Measurements from ENCODE around the gene GLIS1.
A peak's percentile ranks its signal among the peaks of the same experiment; 100 is the strongest.

GLIS1 gene

GRCh38 chr1:53514436-53514835 is 224.5 kb downstream of the GLIS1 start:
- Mint-ChIP-seq H3K4me3 (no peak overlapping the region), H3K27ac (peak overlapping the region in 1 of 2 donors; percentile 2), H3K27me3 (no peaks in the 10 kb centered on the region), H3K4me1 (no peaks in the 10 kb centered on the region), H3K9me3 (no peaks in the 10 kb centered on the region)
- ATAC-seq (no peak), DNase-seq (no peak)

GRCh38 chr1:53513846-53514245 is 225.1 kb downstream of the GLIS1 start:
- DNase-seq: no peak
- H3K9me3 Mint-ChIP-seq: no peaks in the 10 kb centered on the region
- H3K4me1 Mint-ChIP-seq: no peaks in the 10 kb centered on the region
- no peak for ATAC-seq
- H3K27ac Mint-ChIP-seq: no peak overlapping the region
- no peaks in the 10 kb centered on the region for H3K27me3 Mint-ChIP-seq
- no peak overlapping the region for H3K4me3 Mint-ChIP-seq

- no peak for ATAC-seq
Observed at GRCh38 chr1:53512807-53513755, 225.9 kb downstream of the GLIS1 start.

GRCh38 chr1:53511933-53512806 is 226.8 kb downstream of the GLIS1 start:
- Mint-ChIP-seq H3K27me3 (no peaks in the 10 kb centered on the region), H3K4me3 (no peak overlapping the region)
- ATAC-seq: no peak

More at GRCh38 chr1:53512807-53513755, 225.9 kb downstream of the GLIS1 start:
- Mint-ChIP-seq H3K4me3 (no peak overlapping the region), H3K27me3 (no peaks in the 10 kb centered on the region), H3K27ac (peak overlapping the region in 1 of 2 donors; percentile 37), H3K4me1 (no peaks in the 10 kb centered on the region), H3K9me3 (no peaks in the 10 kb centered on the region)
- no peak for DNase-seq

GRCh38 chr1:53511323-53511932 is 227.5 kb downstream of the GLIS1 start:
- ATAC-seq (no peak), DNase-seq (no peak)
- Mint-ChIP-seq H3K27me3 (no peaks in the 10 kb centered on the region), H3K9me3 (no peaks in the 10 kb centered on the region), H3K4me3 (no peak overlapping the region), H3K4me1 (no peaks in the 10 kb centered on the region), H3K27ac (no peak overlapping the region)

More at GRCh38 chr1:53511933-53512806, 226.8 kb downstream of the GLIS1 start:
- no peak for DNase-seq
- Mint-ChIP-seq H3K27ac (no peak overlapping the region), H3K4me1 (no peaks in the 10 kb centered on the region), H3K9me3 (no peaks in the 10 kb centered on the region)

- ATAC-seq (no peak), DNase-seq (no peak)
- Mint-ChIP-seq H3K4me1 (no peaks in the 10 kb centered on the region), H3K9me3 (no peaks in the 10 kb centered on the region), H3K27me3 (no peaks in the 10 kb centered on the region), H3K4me3 (no peak overlapping the region), H3K27ac (peak overlapping the region in 1 of 2 donors; percentile 86)
Observed at GRCh38 chr1:53510215-53510614, 228.7 kb downstream of the GLIS1 start.

GRCh38 chr1:53509775-53510174 is 229.2 kb downstream of the GLIS1 start:
- Mint-ChIP-seq H3K9me3 (no peaks in the 10 kb centered on the region), H3K4me1 (no peaks in the 10 kb centered on the region), H3K27me3 (no peaks in the 10 kb centered on the region), H3K27ac (no peak overlapping the region), H3K4me3 (no peak overlapping the region)
- ATAC-seq (peak; percentile 19), DNase-seq (no peak)

- DNase-seq (no peak), ATAC-seq (no peak)
- H3K27me3 Mint-ChIP-seq: no peaks in the 10 kb centered on the region
- peak overlapping the region in 1 of 2 donors; percentile 42 for H3K27ac Mint-ChIP-seq
- no peaks in the 10 kb centered on the region for H3K9me3 Mint-ChIP-seq
- no peak overlapping the region for H3K4me3 Mint-ChIP-seq
- H3K4me1 Mint-ChIP-seq: no peaks in the 10 kb centered on the region
Observed at GRCh38 chr1:53508991-53509666, 229.8 kb downstream of the GLIS1 start.

- no peak for DNase-seq
- Mint-ChIP-seq H3K4me1 (no peaks in the 10 kb centered on the region), H3K27me3 (no peaks in the 10 kb centered on the region), H3K27ac (no peak overlapping the region), H3K4me3 (no peak overlapping the region), H3K9me3 (no peaks in the 10 kb centered on the region)
- no peak for ATAC-seq
Observed at GRCh38 chr1:53508056-53508990, 230.6 kb downstream of the GLIS1 start.

GRCh38 chr1:53507116-53507820 is 231.7 kb downstream of the GLIS1 start:
- H3K27ac Mint-ChIP-seq: no peak overlapping the region
- no peak for ATAC-seq
- no peaks in the 10 kb centered on the region for H3K4me1 Mint-ChIP-seq
- H3K9me3 Mint-ChIP-seq: no peaks in the 10 kb centered on the region
- no peak overlapping the region for H3K4me3 Mint-ChIP-seq
- no peak for DNase-seq
- H3K27me3 Mint-ChIP-seq: no peaks in the 10 kb centered on the region

- DNase-seq (no peak), ATAC-seq (no peak)
- Mint-ChIP-seq H3K27me3 (no peaks in the 10 kb centered on the region), H3K4me3 (no peak overlapping the region), H3K4me1 (no peaks in the 10 kb centered on the region), H3K27ac (no peak overlapping the region), H3K9me3 (no peaks in the 10 kb centered on the region)
Observed at GRCh38 chr1:53506355-53507050, 232.5 kb downstream of the GLIS1 start.

GRCh38 chr1:53505891-53506290 is 233.1 kb downstream of the GLIS1 start:
- no peak for ATAC-seq
- no peak overlapping the region for H3K27ac Mint-ChIP-seq
- DNase-seq: no peak
- H3K9me3 Mint-ChIP-seq: no peaks in the 10 kb centered on the region
- H3K4me3 Mint-ChIP-seq: no peak overlapping the region
- H3K27me3 Mint-ChIP-seq: no peaks in the 10 kb centered on the region
- no peaks in the 10 kb centered on the region for H3K4me1 Mint-ChIP-seq

- ATAC-seq (no peak), DNase-seq (no peak)
- Mint-ChIP-seq H3K27ac (no peak overlapping the region), H3K27me3 (no peaks in the 10 kb centered on the region), H3K9me3 (no peaks in the 10 kb centered on the region), H3K4me3 (no peak overlapping the region), H3K4me1 (no peaks in the 10 kb centered on the region)
Observed at GRCh38 chr1:53505401-53505800, 233.6 kb downstream of the GLIS1 start.

All from stimulated activated naive CD8-positive, alpha-beta T cell treated with anti-CD3 and anti-CD28 coated beads, Interleukin-15, amount 100 ng/mL, for 72 hours (primary cell).